GM12875 (cell line): ENCODE measurements around the gene DNAJC11.

Source experiments
- H3K4me3 ChIP-seq: one replicate; pipeline ENCODE4 v1.5.1; 2011; ENCODE audit warnings: low read depth, low read length, control low read depth
- TF ChIP-seq, protein P1 (sequence below): IDR thresholded peaks from 2 replicates; pipeline ENCODE4 v1.5.1; 2011; ENCODE audit warnings: low read depth, mild to moderate bottlenecking, control low read depth, inconsistent platforms, low read length, moderate library complexity, borderline replicate concordance; ENCODE audit not compliant: insufficient read depth

Gene DNAJC11

GRCh38 chr1:6622396-6623152 lies 79.0 kb downstream of the DNAJC11 start:
- TF ChIP-seq, protein P1, sequence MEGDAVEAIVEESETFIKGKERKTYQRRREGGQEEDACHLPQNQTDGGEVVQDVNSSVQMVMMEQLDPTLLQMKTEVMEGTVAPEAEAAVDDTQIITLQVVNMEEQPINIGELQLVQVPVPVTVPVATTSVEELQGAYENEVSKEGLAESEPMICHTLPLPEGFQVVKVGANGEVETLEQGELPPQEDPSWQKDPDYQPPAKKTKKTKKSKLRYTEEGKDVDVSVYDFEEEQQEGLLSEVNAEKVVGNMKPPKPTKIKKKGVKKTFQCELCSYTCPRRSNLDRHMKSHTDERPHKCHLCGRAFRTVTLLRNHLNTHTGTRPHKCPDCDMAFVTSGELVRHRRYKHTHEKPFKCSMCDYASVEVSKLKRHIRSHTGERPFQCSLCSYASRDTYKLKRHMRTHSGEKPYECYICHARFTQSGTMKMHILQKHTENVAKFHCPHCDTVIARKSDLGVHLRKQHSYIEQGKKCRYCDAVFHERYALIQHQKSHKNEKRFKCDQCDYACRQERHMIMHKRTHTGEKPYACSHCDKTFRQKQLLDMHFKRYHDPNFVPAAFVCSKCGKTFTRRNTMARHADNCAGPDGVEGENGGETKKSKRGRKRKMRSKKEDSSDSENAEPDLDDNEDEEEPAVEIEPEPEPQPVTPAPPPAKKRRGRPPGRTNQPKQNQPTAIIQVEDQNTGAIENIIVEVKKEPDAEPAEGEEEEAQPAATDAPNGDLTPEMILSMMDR, result no peak

GRCh38 chr1:6621429-6622391 lies 79.9 kb downstream of the DNAJC11 start:
- H3K4me3 ChIP-seq, result no peak overlapping the region
- TF ChIP-seq, protein P1, result no peak

More at GRCh38 chr1:6622396-6623152, 79.0 kb downstream of the DNAJC11 start:
- no peak overlapping the region for H3K4me3 ChIP-seq

DNA sequence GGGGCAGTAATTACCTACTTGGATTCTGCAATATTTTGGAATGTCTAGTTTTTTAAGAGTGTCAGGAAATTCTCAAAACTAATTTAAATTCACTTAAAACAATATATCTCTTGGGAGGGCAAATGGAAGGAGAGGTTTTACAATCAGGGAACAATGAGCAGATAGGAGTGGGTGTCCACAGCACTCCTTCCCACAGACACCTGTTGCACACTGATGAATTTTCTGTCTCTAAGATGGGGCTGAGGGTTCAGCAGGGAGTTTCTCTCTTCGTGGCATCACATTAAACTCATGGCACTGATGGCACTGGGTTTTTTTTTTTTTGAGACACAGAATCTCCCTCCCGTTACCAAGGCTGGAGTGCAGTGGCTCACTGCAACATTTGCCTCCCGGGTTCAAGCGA lies 82.6 kb downstream of the DNAJC11 start:
- TF ChIP-seq, protein P1, result no peak
- H3K4me3 ChIP-seq, result no peak overlapping the region

DNA sequence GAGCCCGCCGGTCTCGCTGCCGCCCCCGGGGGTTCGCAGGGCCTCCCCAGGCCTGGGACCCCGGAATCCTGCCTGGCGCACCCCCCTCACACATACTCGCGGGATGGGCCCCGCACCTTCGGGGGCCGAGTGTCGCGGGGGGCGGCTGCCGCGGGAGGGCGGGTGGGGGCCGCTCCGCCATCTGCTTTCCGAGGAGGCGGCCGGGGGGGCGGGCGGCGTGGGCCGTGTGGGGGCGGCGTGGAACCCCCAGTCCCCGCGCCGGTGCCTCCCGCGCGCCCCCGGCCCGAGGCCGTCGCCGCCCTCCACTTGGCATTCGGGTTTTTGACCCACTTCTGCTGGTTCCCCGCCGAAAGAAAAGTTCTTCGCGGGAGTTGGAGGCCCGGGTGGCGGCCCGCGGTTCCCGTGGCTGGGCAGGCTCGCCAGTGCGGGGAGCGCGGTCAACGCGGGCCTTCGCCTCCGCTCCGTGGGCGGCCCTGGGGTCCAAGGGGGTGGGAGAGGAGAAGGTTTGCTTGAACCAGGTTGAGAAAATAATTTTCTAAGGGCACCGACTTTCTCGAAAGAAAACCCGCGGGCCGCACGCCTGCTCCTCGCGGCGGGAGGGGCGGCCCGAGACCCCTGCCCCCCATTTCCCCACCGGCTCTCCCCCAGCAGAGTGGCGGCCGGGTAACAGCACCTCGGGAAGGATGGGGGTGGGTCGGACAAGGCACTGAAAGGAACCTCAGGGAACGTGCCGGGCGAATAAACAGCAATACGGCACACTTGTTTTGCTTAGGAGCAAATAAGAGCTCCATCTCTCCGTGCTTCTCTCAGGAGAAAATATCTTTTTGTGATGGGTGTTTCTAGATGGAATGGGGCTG lies 86.5 kb downstream of the DNAJC11 start:
- TF ChIP-seq, protein P1, result no peak
- H3K4me3 ChIP-seq, result peak overlapping the region; percentile 94

- TF ChIP-seq, protein P1, result no peak
Measured at GRCh38 chr1:6614019-6614928, 87.3 kb downstream of the DNAJC11 start.

DNA sequence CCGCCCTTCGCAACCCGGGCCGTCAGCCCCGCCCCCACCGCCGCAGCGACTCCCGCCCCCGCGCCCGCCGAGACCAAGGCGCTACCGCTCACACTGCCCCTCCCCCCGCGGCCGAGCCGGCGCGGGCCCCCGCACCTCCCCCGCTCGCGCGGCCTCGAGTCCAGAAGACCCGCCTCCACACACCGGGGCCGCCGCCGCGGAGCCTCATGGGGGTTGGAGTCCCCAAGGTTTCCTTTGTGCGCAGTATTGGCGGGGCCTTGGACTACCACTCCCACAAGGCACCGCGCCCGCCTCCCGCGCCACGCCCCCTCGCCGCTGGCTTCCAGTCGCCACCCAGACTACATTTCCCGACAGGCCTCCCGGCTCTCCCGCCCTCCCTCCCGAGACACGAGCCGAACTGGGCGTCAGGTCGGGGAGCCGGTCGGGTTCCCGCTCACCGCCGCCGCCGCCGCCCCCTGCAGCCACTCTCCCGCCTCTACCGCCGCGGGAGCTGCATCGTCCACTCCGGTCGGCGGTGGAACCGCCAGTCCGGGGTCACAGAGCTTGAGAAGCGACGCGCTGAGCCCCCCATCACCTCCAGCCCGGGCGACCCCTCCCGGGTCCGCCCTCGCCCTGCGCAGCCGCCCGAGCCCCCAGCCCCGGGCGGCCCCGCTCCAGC lies 88.1 kb downstream of the DNAJC11 start, which contains the start of gene PHF13:
Gene PHF13 (plus strand): TSS at position 371 of the 658 bp plus-strand sequence. CDS start 336 bp downstream, outside the sequence.
- TF ChIP-seq, protein P1, result no peak
- H3K4me3 ChIP-seq, result peak within 1 kb of the TSS; percentile 94

More at GRCh38 chr1:6614019-6614928, 87.3 kb downstream of the DNAJC11 start:
- H3K4me3 ChIP-seq, result peak overlapping the region; percentile 94
